IPS-18a (cell line): ENCODE results near the gene E2F8.

Experiments
- H3K27ac ChIP-seq: one replicate; pipeline ENCODE4 v1.5.1; 2013; ENCODE audit warnings: low read length
- H3K27me3 ChIP-seq: one replicate; pipeline ENCODE4 v1.6.1; 2013; ENCODE audit warnings: mild to moderate bottlenecking, low read length; ENCODE audit not compliant: control insufficient read depth, insufficient read depth
- H3K36me3 ChIP-seq: one replicate; pipeline ENCODE4 v1.6.1; 2013; ENCODE audit warnings: low read depth, low read length; ENCODE audit not compliant: control insufficient read depth
- H3K4me1 ChIP-seq: one replicate; pipeline ENCODE4 v1.6.1; 2013; ENCODE audit warnings: low read depth, low read length; ENCODE audit not compliant: control insufficient read depth
- H3K4me3 ChIP-seq: one replicate; pipeline ENCODE4 v1.5.1; 2013; ENCODE audit warnings: low read length
- H3K9ac ChIP-seq: one replicate; pipeline ENCODE4 v1.6.1; 2013; ENCODE audit warnings: mild to moderate bottlenecking, low read length, moderate library complexity
- H3K9me3 ChIP-seq: one replicate; pipeline ENCODE4 v1.6.1; 2013; ENCODE audit warnings: low read depth, low read length; ENCODE audit not compliant: control insufficient read depth

Gene E2F8

GRCh38 chr11:19216709-19217374 is 23.9 kb downstream of the E2F8 start:
- Histone ChIP-seq H3K27ac (no peak overlapping the region), H3K9ac (no peak overlapping the region)

GRCh38 chr11:19216021-19216420 is 24.7 kb downstream of the E2F8 start:
- Histone ChIP-seq H3K4me3 (no peak overlapping the region), H3K27ac (no peak overlapping the region), H3K4me1 (no peaks in the 10 kb centered on the region), H3K27me3 (no peaks in the 10 kb centered on the region), H3K9ac (no peak overlapping the region), H3K36me3 (no peaks in the 10 kb centered on the region), H3K9me3 (no peaks in the 10 kb centered on the region)

More at GRCh38 chr11:19216709-19217374, 23.9 kb downstream of the E2F8 start:
- Histone ChIP-seq H3K27me3 (no peaks in the 10 kb centered on the region), H3K36me3 (no peaks in the 10 kb centered on the region), H3K4me3 (no peak overlapping the region), H3K4me1 (no peaks in the 10 kb centered on the region), H3K9me3 (no peaks in the 10 kb centered on the region)

GRCh38 chr11:19209617-19210370 is 31.0 kb downstream of the E2F8 start:
- Histone ChIP-seq H3K9me3 (no peaks in the 10 kb centered on the region), H3K4me1 (no peaks in the 10 kb centered on the region), H3K27me3 (no peaks in the 10 kb centered on the region), H3K4me3 (no peak overlapping the region), H3K36me3 (no peaks in the 10 kb centered on the region), H3K27ac (no peak overlapping the region), H3K9ac (no peak overlapping the region)

GRCh38 chr11:19208959-19209546 is 31.7 kb downstream of the E2F8 start:
- H3K27me3 ChIP-seq = no peaks in the 10 kb centered on the region
- H3K4me1 ChIP-seq = no peaks in the 10 kb centered on the region
- H3K27ac ChIP-seq = no peak overlapping the region
- no peaks in the 10 kb centered on the region for H3K9me3 ChIP-seq
- no peak overlapping the region for H3K9ac ChIP-seq
- no peak overlapping the region for H3K4me3 ChIP-seq
- no peaks in the 10 kb centered on the region for H3K36me3 ChIP-seq

- no peaks in the 10 kb centered on the region for H3K4me1 ChIP-seq
Measured at GRCh38 chr11:19208181-19208580, 32.6 kb downstream of the E2F8 start.

GRCh38 chr11:19204836-19205235 is 35.9 kb downstream of the E2F8 start:
- Histone ChIP-seq H3K4me1 (no peaks in the 10 kb centered on the region), H3K9me3 (no peaks in the 10 kb centered on the region), H3K27me3 (no peaks in the 10 kb centered on the region), H3K4me3 (no peak overlapping the region), H3K9ac (no peak overlapping the region), H3K27ac (no peak overlapping the region), H3K36me3 (no peaks in the 10 kb centered on the region)

More at GRCh38 chr11:19208181-19208580, 32.6 kb downstream of the E2F8 start:
- Histone ChIP-seq H3K9ac (no peak overlapping the region), H3K9me3 (no peaks in the 10 kb centered on the region), H3K27ac (no peak overlapping the region), H3K27me3 (no peaks in the 10 kb centered on the region), H3K4me3 (no peak overlapping the region), H3K36me3 (no peaks in the 10 kb centered on the region)

GRCh38 chr11:19201737-19202605 is 38.8 kb downstream of the E2F8 start, which contains the start of gene CSRP3:
CSRP3 (minus strand) TSS chr11:19201983; CDS start chr11:19192448, 9,535 bp downstream.
- H3K36me3 ChIP-seq = no peaks in the 10 kb centered on the region
- H3K4me3 ChIP-seq = no peak within 1 kb of the TSS
- H3K27me3 ChIP-seq = no peaks in the 10 kb centered on the region
- no peaks in the 10 kb centered on the region for H3K4me1 ChIP-seq
- H3K9me3 ChIP-seq = no peaks in the 10 kb centered on the region
- no peak within 1 kb of the TSS for H3K9ac ChIP-seq
- no peak within 1 kb of the TSS for H3K27ac ChIP-seq

GRCh38 chr11:19200410-19201201 is 40.1 kb downstream of the E2F8 start:
- Histone ChIP-seq H3K27me3 (no peaks in the 10 kb centered on the region), H3K4me3 (no peak overlapping the region), H3K9ac (no peak overlapping the region), H3K27ac (no peak overlapping the region), H3K4me1 (no peaks in the 10 kb centered on the region), H3K36me3 (no peaks in the 10 kb centered on the region), H3K9me3 (no peaks in the 10 kb centered on the region)

GRCh38 chr11:19199771-19200170 is 41.0 kb downstream of the E2F8 start:
- Histone ChIP-seq H3K9me3 (no peaks in the 10 kb centered on the region), H3K27ac (no peak overlapping the region), H3K4me1 (no peaks in the 10 kb centered on the region), H3K36me3 (no peaks in the 10 kb centered on the region), H3K27me3 (no peaks in the 10 kb centered on the region), H3K9ac (no peak overlapping the region), H3K4me3 (no peak overlapping the region)

GRCh38 chr11:19199048-19199447 is 41.7 kb downstream of the E2F8 start:
- Histone ChIP-seq H3K9ac (no peak overlapping the region), H3K9me3 (no peaks in the 10 kb centered on the region), H3K27ac (no peak overlapping the region), H3K36me3 (no peaks in the 10 kb centered on the region), H3K27me3 (no peaks in the 10 kb centered on the region), H3K4me1 (no peaks in the 10 kb centered on the region), H3K4me3 (no peak overlapping the region)
